ENCODE measurements around the gene DCAF4L1.

Gene DCAF4L1

GRCh38 chr4:41989994-41990364 is 8.4 kb downstream of the DCAF4L1 start:
- no peaks in the 10 kb centered on the region for H3K36me3 ChIP-seq (ENCODE audit: control insufficient read depth, insufficient read depth, low read length)
- H3K9ac ChIP-seq (ENCODE audit: low read length) = peak overlapping the region; percentile 87
- no peaks in the 10 kb centered on the region for H3K9me3 ChIP-seq (ENCODE audit: control insufficient read depth, insufficient read depth, low read depth, low read length)
- H3K27me3 ChIP-seq (ENCODE audit: control insufficient read depth, insufficient read depth, low read length) = no peaks in the 10 kb centered on the region
- H3K27ac ChIP-seq (ENCODE audit: low read depth, low read length) = no peak overlapping the region
- H3K4me3 ChIP-seq (ENCODE audit: low read depth, low read length) = peak overlapping the region; percentile 87
- peaks cover 12% of the 10 kb centered on the region for H3K4me1 ChIP-seq (ENCODE audit: control insufficient read depth, insufficient read depth, low read length)

- Histone ChIP-seq H3K9ac (ENCODE audit: low read length) (peak within 1 kb of the TSS; percentile 87), H3K4me3 (ENCODE audit: low read depth, low read length) (peak within 1 kb of the TSS; percentile 87), H3K4me1 (ENCODE audit: control insufficient read depth, insufficient read depth, low read length) (peaks cover 6% of the 10 kb centered on the region), H3K36me3 (ENCODE audit: control insufficient read depth, insufficient read depth, low read length) (no peaks in the 10 kb centered on the region), H3K27ac (ENCODE audit: low read depth, low read length) (peak within 1 kb of the TSS; percentile 72), H3K27me3 (ENCODE audit: control insufficient read depth, insufficient read depth, low read length) (no peaks in the 10 kb centered on the region), H3K9me3 (ENCODE audit: control insufficient read depth, insufficient read depth, low read depth, low read length) (no peaks in the 10 kb centered on the region)
Observed at GRCh38 chr4:41990365-41991111, 9.0 kb downstream of the DCAF4L1 start, which contains the start of gene SLC30A9. Gene SLC30A9, plus strand, starts transcription at chr4:41990530. Its CDS starts 122 bp downstream, at chr4:41990652.

GRCh38 chr4:41991916-41992767 is 10.6 kb downstream of the DCAF4L1 start:
- Histone ChIP-seq H3K9ac (ENCODE audit: low read length) (no peak overlapping the region), H3K27ac (ENCODE audit: low read depth, low read length) (no peak overlapping the region), H3K4me1 (ENCODE audit: control insufficient read depth, insufficient read depth, low read length) (no peaks in the 10 kb centered on the region; the same call in 1 of the 2 replicates), H3K36me3 (ENCODE audit: control insufficient read depth, insufficient read depth, low read length) (no peaks in the 10 kb centered on the region), H3K4me3 (ENCODE audit: low read depth, low read length) (peak overlapping the region; percentile 87), H3K27me3 (ENCODE audit: control insufficient read depth, insufficient read depth, low read length) (no peaks in the 10 kb centered on the region), H3K9me3 (ENCODE audit: control insufficient read depth, insufficient read depth, low read depth, low read length) (no peaks in the 10 kb centered on the region)

- H3K4me3 ChIP-seq (ENCODE audit: low read depth, low read length) = no peak overlapping the region
- no peaks in the 10 kb centered on the region for H3K27me3 ChIP-seq (ENCODE audit: control insufficient read depth, insufficient read depth, low read length)
- H3K4me1 ChIP-seq (ENCODE audit: control insufficient read depth, insufficient read depth, low read length) = no peaks in the 10 kb centered on the region; the same call in 1 of the 2 replicates
- no peaks in the 10 kb centered on the region for H3K9me3 ChIP-seq (ENCODE audit: control insufficient read depth, insufficient read depth, low read depth, low read length)
- H3K9ac ChIP-seq (ENCODE audit: low read length) = no peak overlapping the region
- H3K36me3 ChIP-seq (ENCODE audit: control insufficient read depth, insufficient read depth, low read length) = no peaks in the 10 kb centered on the region
- no peak overlapping the region for H3K27ac ChIP-seq (ENCODE audit: low read depth, low read length)
Observed at GRCh38 chr4:41992967-41993857, 11.7 kb downstream of the DCAF4L1 start.

- H3K4me1 ChIP-seq (ENCODE audit: control insufficient read depth, insufficient read depth, low read length) = no peaks in the 10 kb centered on the region
- H3K9ac ChIP-seq (ENCODE audit: low read length) = no peak overlapping the region
- H3K9me3 ChIP-seq (ENCODE audit: control insufficient read depth, insufficient read depth, low read depth, low read length) = no peaks in the 10 kb centered on the region
- 0 out of 2 replicates have a peak, but pooled peaks cover 2% of the 10 kb centered on the region for H3K36me3 ChIP-seq (ENCODE audit: control insufficient read depth, insufficient read depth, low read length)
- no peak overlapping the region for H3K4me3 ChIP-seq (ENCODE audit: low read depth, low read length)
- H3K27me3 ChIP-seq (ENCODE audit: control insufficient read depth, insufficient read depth, low read length) = no peaks in the 10 kb centered on the region
- no peak overlapping the region for H3K27ac ChIP-seq (ENCODE audit: low read depth, low read length)
Observed at GRCh38 chr4:41994461-41994985, 13.0 kb downstream of the DCAF4L1 start.

GRCh38 chr4:41998019-41998418 is 16.5 kb downstream of the DCAF4L1 start:
- H3K27me3 ChIP-seq (ENCODE audit: control insufficient read depth, insufficient read depth, low read length) = no peaks in the 10 kb centered on the region
- no peak overlapping the region for H3K4me3 ChIP-seq (ENCODE audit: low read depth, low read length)
- H3K27ac ChIP-seq (ENCODE audit: low read depth, low read length) = no peak overlapping the region

GRCh38 chr4:41999321-41999720 is 17.8 kb downstream of the DCAF4L1 start:
- H3K9ac ChIP-seq (ENCODE audit: low read length) = no peak overlapping the region
- H3K27me3 ChIP-seq (ENCODE audit: control insufficient read depth, insufficient read depth, low read length) = no peaks in the 10 kb centered on the region
- H3K27ac ChIP-seq (ENCODE audit: low read depth, low read length) = no peak overlapping the region
- H3K4me3 ChIP-seq (ENCODE audit: low read depth, low read length) = no peak overlapping the region
- peaks cover 22% of the 10 kb centered on the region for H3K36me3 ChIP-seq (ENCODE audit: control insufficient read depth, insufficient read depth, low read length)
- no peaks in the 10 kb centered on the region for H3K4me1 ChIP-seq (ENCODE audit: control insufficient read depth, insufficient read depth, low read length)
- no peaks in the 10 kb centered on the region for H3K9me3 ChIP-seq (ENCODE audit: control insufficient read depth, insufficient read depth, low read depth, low read length)

More at GRCh38 chr4:41998019-41998418, 16.5 kb downstream of the DCAF4L1 start:
- Histone ChIP-seq H3K4me1 (ENCODE audit: control insufficient read depth, insufficient read depth, low read length) (no peaks in the 10 kb centered on the region), H3K9me3 (ENCODE audit: control insufficient read depth, insufficient read depth, low read depth, low read length) (no peaks in the 10 kb centered on the region), H3K9ac (ENCODE audit: low read length) (no peak overlapping the region), H3K36me3 (ENCODE audit: control insufficient read depth, insufficient read depth, low read length) (peaks cover 11% of the 10 kb centered on the region)

GRCh38 chr4:42008011-42008786 is 26.6 kb downstream of the DCAF4L1 start:
- H3K27ac ChIP-seq (ENCODE audit: low read depth, low read length) = no peak overlapping the region
- H3K27me3 ChIP-seq (ENCODE audit: control insufficient read depth, insufficient read depth, low read length) = no peaks in the 10 kb centered on the region
- no peaks in the 10 kb centered on the region for H3K4me1 ChIP-seq (ENCODE audit: control insufficient read depth, insufficient read depth, low read length)
- no peak overlapping the region for H3K9ac ChIP-seq (ENCODE audit: low read length)
- H3K4me3 ChIP-seq (ENCODE audit: low read depth, low read length) = no peak overlapping the region
- peaks cover 32% of the 10 kb centered on the region for H3K36me3 ChIP-seq (ENCODE audit: control insufficient read depth, insufficient read depth, low read length)
- H3K9me3 ChIP-seq (ENCODE audit: control insufficient read depth, insufficient read depth, low read depth, low read length) = no peaks in the 10 kb centered on the region

- H3K36me3 ChIP-seq (ENCODE audit: control insufficient read depth, insufficient read depth, low read length) = peaks cover 12% of the 10 kb centered on the region
- H3K9ac ChIP-seq (ENCODE audit: low read length) = no peak overlapping the region
- no peaks in the 10 kb centered on the region for H3K9me3 ChIP-seq (ENCODE audit: control insufficient read depth, insufficient read depth, low read depth, low read length)
- no peaks in the 10 kb centered on the region for H3K27me3 ChIP-seq (ENCODE audit: control insufficient read depth, insufficient read depth, low read length)
- H3K27ac ChIP-seq (ENCODE audit: low read depth, low read length) = no peak overlapping the region
- no peak overlapping the region for H3K4me3 ChIP-seq (ENCODE audit: low read depth, low read length)
- H3K4me1 ChIP-seq (ENCODE audit: control insufficient read depth, insufficient read depth, low read length) = no peaks in the 10 kb centered on the region
Observed at GRCh38 chr4:42015438-42015837, 33.9 kb downstream of the DCAF4L1 start.

GRCh38 chr4:42018451-42018850 is 36.9 kb downstream of the DCAF4L1 start:
- Histone ChIP-seq H3K27ac (ENCODE audit: low read depth, low read length) (no peak overlapping the region), H3K36me3 (ENCODE audit: control insufficient read depth, insufficient read depth, low read length) (peaks cover 18% of the 10 kb centered on the region), H3K4me3 (ENCODE audit: low read depth, low read length) (no peak overlapping the region), H3K9ac (ENCODE audit: low read length) (no peak overlapping the region), H3K4me1 (ENCODE audit: control insufficient read depth, insufficient read depth, low read length) (no peaks in the 10 kb centered on the region), H3K27me3 (ENCODE audit: control insufficient read depth, insufficient read depth, low read length) (no peaks in the 10 kb centered on the region), H3K9me3 (ENCODE audit: control insufficient read depth, insufficient read depth, low read depth, low read length) (no peaks in the 10 kb centered on the region)

Measured in HUES6 (cell line).